Adipose tissue (tissue), 3 donors: ENCODE results near the gene DDX1. TPM values are rescaled to one million over a fixed set of nuclear protein-coding genes. Genes with fewer than 3 reads are reported as not detected.

Experiments used
- H3K27ac ChIP-seq: one replicate; pipeline ENCODE4 v1.5.1; 2013; ENCODE audit warnings: low read depth, low read length
- WGBS, 3 donors: extraction: QIAGEN DNeasy Blood & Tissue Kit; methylation state at CpG; one replicate each; pipeline ENCODE4 v1.1.7; 2013; 5-methylcytosine and 5-hydroxymethylcytosine counted together
- polyA plus RNA-seq, 3 donors: library from polyadenylated mRNA; stranded (reverse); fragments of 200-250 nt; gene quantifications; one replicate each; pipeline ENCODE4 v1.2.3, GENCODE V29; 2013
- donor health status: healthy with polysubstance abuse.
- donor health status: Bipolar disorder and iron deficiency.
- donor health status: healthy.

The DDX1 gene
- polyA plus RNA-seq, 3 donors = 43.1 to 70.2 (median 62.2) TPM

- no peak within 1 kb of the TSS for H3K27ac ChIP-seq
- WGBS, 3 donors = 0 to 1% (median 1%) methylated on average over 28 to 30 of the region's 30 CpGs
These were observed 30.6 kb upstream of the DDX1 start, which contains the start of gene NBAS for GRCh38 chr2:15560988-15561573. NBAS (minus strand) TSS chr2:15561334; CDS start chr2:15561304, 30 bp downstream.

DNA sequence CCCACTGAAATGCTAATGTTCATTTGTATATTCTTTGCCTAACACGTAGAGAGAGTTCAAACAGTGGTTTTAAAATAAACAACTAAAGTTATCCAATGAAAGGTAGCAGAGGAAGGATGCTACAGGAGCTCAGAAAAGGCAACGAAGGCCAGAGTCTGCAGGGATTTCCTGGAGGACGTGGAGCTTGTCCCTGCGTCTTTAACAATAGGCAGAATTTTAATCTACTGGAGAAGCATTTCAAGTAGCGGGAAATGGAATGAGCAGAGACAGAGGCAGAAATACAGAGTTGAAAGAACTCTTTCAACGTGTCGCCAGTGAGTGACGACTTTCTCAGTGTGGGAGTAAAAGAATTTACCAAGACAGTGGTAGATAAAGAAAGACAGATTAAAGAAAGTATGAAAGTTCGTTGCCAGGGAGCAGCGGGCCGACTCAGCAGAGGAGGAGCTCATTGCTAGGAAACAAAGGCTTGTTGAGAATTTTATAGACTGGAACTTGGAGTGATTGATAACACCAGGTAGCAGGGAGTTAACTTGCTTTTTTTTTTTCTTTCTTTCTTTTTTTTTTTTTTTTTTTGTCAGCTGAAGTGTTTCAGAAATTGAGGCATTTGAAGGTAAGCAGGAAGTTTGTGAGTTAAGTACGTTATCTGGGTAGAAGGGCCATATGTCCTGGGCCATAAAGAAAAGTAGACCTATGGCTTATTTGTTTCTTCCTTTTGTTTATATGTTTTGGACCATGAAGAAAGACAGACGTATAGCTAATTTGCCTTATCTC is 29.9 kb upstream of the DDX1 start:
- 3 to 7% (median 6%) methylated on average over 13 of the region's 13 CpGs for WGBS, 3 donors
- no peak overlapping the region for H3K27ac ChIP-seq

- WGBS, 3 donors = 78 to 86% (median 85%) methylated on average over 6 of the region's 6 CpGs
These were observed 29.2 kb upstream of the DDX1 start for GRCh38 chr2:15562354-15563031.

DNA sequence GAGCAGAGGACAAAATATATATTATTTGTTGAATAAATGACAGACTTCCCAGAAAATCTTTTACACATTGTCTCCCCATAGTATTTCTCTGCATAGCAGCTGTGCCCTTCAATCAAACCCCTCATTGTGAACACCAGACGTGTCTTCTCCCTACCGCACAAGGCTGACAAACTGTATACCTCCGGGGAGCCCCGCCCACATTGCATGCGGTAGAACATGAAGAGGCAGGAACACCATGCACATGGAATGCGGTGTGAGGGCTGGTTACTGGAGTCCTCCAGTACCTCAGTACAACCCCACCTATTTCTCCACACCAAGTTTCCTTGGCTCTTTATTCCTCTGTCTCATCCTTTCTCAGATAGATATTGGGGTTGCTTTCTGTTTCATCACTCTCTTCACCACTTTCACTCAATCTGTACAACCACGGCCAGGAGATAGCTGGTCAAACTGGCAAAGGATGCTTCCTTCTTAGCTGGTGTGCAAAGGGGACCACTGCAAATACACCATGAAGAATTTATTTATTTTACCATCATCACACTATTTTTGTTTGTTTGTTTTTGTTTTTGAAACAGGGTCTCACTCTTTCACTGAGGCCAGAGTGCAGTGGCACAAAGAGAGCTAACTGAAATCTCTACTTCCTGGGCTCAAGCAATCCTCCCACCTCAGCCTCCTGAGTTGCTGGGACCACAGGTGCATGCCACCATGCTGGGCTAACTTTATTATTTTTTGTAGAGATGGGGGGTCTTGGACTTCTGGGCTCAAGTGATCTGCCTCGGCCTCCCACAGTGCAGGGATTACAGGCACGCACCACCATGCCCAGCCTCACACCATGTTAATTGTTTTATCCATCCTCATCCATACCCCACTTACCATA is 28.2 kb upstream of the DDX1 start:
- WGBS, 3 donors = 78 to 94% (median 91%) methylated on average over 9 of the region's 9 CpGs

More at GRCh38 chr2:15562354-15563031, 29.2 kb upstream of the DDX1 start:
- H3K27ac ChIP-seq = no peak overlapping the region

DNA sequence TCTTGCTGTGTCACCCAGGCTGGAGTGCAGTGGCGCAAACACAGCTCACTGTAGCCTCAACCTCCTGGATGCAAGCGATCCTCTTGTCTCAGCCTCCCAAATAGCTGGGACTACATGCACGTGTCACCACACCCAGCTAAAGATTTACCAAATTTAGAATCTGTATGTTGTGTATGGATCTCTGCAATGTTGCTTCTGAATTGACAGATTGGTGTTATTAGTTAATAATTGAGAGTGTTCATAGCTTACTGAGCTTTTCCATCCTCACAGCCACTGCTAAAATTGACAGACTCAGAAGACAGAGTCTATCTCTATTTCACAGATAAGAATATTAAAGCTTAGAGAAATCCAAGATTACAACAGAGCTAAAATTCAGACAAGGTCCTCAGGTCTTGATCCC is 26.3 kb upstream of the DDX1 start:
- WGBS, 3 donors = 77 to 88% (median 87%) methylated on average over 3 of the region's 3 CpGs
- H3K27ac ChIP-seq = no peak overlapping the region

More for the DNA sequence above, 28.2 kb upstream of the DDX1 start:
- no peak overlapping the region for H3K27ac ChIP-seq

DNA sequence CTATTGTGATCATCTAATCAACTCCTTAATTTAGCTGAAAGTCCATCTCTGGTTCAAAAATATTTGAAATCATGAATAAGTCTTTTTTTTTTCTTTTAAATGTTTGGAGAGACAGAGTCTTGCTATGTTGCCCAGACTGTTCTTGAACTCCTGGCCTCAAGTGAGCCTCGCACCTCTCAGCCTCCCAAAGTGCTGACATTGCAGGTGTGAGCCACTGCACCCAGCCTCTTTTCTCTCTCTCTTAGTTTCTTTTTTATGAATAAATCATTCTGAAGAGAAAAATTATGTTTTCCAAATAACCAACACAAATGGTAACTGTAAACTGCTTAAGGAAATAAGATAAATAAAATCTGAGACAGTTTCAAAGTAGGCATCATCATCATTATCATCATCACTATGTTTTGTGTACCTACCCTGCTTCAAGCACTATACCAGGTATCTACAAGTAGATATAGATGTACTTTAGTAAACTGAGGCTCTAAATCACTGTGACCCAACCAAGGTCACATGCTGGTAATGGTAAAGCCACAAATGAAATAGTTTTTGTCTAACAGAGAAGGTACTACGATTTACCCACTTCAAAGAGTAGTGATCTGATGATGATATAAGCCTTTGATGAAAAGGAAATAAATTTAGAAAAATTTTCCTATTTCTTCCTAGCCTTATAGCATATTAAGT is 25.5 kb upstream of the DDX1 start:
- WGBS, 3 donors = 33 to 43% (median 34%) methylated on average over 2 of the region's 2 CpGs
- H3K27ac ChIP-seq = no peak overlapping the region

DNA sequence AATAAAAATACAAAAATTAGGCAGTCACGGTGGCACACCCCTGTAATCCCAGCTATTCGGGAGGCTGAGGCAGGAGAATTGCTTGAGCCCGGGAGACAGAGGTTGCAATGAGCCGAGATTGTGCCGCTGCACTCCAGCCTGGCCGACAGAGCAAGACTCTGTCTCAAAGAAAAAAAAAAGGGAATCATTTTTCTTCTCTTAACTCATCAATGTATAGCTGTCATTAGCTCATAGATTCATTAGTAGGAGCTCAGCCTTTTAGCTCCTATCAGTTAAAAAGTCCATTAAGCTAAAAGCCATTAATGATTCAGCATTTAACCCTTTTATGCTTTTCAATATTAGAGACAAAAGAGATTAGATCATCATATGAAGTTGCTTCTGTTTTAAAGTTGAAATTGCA is 24.8 kb upstream of the DDX1 start:
- H3K27ac ChIP-seq = no peak overlapping the region
- 83 to 94% (median 86%) methylated on average over 6 of the region's 6 CpGs for WGBS, 3 donors

- no peak overlapping the region for H3K27ac ChIP-seq
- WGBS, 3 donors = 93 to 95% (median 93%) methylated on average over 12 of the region's 12 CpGs
These were observed 22.8 kb upstream of the DDX1 start for GRCh38 chr2:15568874-15569273.

DNA sequence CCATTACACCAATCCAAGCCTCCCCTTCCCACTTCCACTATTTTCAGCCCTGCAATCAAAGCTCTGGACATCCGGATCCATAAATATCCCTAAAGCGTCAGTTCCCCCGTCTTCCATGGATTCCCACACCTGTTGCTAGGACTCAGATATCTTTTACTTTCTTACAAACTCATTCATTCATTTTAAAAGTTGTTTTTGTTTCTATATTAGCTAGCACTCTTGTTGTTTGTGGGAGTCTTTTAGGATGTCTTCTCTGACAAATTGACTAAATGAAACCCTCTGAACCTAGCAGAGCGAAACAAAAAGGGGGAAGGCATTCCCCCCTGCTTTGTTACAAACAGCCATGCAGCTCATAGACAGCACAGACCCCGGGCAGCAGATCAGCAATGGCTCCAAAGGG is 21.6 kb upstream of the DDX1 start:
- 56 to 71% (median 57%) methylated on average over 5 of the region's 5 CpGs for WGBS, 3 donors
- H3K27ac ChIP-seq = no peak overlapping the region

- H3K27ac ChIP-seq = no peak overlapping the region
- WGBS, 3 donors = 47 to 90% (median 81%) methylated on average over 3 of the region's 3 CpGs
These were observed 19.9 kb upstream of the DDX1 start for GRCh38 chr2:15571729-15572128.

DNA sequence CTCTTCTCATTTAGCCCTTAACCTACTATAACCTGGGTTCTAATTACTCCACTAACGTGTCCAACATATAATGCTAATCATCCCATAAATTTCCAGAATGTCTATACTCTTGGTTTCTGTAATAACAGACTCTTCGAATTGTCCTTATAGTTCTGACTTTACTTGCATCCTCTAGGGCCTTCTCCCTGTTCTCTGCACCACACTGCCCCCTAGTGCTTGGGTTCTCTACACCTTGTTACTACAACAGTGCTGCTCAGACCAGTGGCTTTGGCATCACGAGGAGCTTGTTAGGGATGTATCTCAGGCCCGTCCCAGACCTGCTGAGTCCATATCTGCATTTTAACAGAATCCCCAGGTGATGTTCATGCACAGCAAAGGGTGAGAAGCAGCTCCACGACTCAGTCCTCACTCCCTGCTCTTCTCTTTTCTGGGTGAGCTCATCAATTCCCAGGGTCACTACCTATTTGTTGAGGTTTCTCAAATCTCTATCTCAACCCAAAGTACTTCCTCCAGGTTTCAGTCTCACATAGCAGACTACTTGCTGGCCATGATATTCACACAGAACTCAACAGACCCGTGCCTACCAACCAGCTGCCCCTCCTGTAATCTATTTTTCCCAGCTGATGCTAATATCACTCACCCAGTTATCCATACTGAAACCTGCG is 14.5 kb upstream of the DDX1 start:
- no peak overlapping the region for H3K27ac ChIP-seq
- 21% methylated on average over 7 of the region's 7 CpGs for WGBS, 3 donors

GRCh38 chr2:15579641-15580040 is 12.0 kb upstream of the DDX1 start:
- WGBS, 3 donors = 41 to 57% (median 48%) methylated on average over 1 of the region's 1 CpG
- H3K27ac ChIP-seq = no peak overlapping the region

- WGBS, 3 donors = 80 to 92% (median 90%) methylated on average over 2 of the region's 2 CpGs
- no peak overlapping the region for H3K27ac ChIP-seq
These were observed 11.2 kb upstream of the DDX1 start for GRCh38 chr2:15580451-15580850.

- 70 to 84% (median 78%) methylated on average over 15 of the region's 15 CpGs for WGBS, 3 donors
- H3K27ac ChIP-seq = no peak overlapping the region
These were observed 8.8 kb upstream of the DDX1 start for GRCh38 chr2:15582710-15583357.

DNA sequence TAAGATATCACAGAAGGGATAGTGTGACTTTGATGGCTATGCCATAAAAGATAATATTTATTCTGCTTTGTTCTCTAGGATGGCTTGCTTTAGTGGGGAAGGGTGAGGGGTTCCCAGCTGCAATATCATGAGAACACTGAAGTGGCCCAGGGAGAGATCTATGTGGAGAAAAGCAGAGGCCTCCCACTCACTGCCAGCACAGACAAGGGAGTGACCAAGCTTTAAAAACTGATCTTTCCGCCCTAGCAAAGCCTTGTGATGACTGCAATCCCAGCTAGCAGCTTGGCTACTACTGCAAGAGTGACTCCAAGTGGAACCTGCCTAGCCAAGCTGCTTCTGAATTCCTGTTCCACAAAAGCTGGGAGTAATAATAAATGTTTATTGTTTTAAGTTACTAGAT is 7.8 kb upstream of the DDX1 start:
- H3K27ac ChIP-seq = no peak overlapping the region
- 64 to 79% (median 69%) methylated on average over 1 of the region's 1 CpG for WGBS, 3 donors

DNA sequence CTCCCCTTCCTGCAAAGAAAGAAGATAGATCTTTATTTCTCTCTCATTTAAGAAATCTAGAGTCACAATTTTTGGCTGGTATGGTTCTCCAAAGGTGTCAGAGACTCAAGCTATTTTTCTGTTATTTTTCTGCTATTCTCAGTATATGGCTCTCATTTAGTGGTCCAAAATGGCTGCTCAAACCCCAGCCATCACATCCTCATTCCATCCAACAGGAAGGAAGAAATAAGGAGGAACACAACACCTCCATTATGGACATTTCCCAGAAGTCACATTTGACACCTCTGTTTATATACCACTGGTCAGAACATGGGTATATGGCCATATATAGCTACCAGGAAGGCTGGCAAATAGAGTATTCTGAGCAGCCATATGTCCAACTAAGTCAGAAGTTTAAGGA is 7.4 kb upstream of the DDX1 start:
- no peak overlapping the region for H3K27ac ChIP-seq

GRCh38 chr2:15584767-15585469 is 6.8 kb upstream of the DDX1 start:
- 74 to 88% (median 86%) methylated on average over 2 of the region's 2 CpGs for WGBS, 3 donors
- no peak overlapping the region for H3K27ac ChIP-seq
